ENCODE measurements around the gene CAND2. TPM values are rescaled to one million over a fixed set of nuclear protein-coding genes. Genes with fewer than 3 reads are reported as not detected.

Gene CAND2
- total and polyA plus RNA-seq, 9 of the 15 experiments (the other 6 are each of a cell fraction or from before 2014, with no cell fraction given): 0.91 to 14.9 (median 4.3) TPM

DNA sequence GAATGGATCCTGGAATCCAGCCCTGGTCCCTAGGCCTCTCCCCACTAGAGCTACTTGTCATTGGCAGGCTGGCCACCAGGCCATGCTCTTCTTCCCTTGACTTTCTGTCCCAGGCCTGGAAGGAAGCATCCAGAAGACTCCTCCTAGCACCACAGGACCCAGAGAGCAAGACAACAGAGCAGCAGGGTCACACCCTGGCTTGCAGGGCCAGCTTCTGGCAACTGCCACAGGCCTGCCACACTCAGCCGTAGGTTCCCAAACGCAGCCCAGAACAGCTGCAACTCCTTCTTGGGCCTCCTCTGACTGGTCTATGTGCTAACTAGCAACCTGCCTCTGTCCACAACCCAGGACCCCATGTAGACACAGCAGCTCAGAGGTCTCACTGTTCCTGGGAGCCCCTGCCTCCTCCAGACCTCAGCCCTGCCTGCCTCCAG, 81.7 kb downstream of the CAND2 start (continued):
- TF ChIP-seq, protein P1, sequence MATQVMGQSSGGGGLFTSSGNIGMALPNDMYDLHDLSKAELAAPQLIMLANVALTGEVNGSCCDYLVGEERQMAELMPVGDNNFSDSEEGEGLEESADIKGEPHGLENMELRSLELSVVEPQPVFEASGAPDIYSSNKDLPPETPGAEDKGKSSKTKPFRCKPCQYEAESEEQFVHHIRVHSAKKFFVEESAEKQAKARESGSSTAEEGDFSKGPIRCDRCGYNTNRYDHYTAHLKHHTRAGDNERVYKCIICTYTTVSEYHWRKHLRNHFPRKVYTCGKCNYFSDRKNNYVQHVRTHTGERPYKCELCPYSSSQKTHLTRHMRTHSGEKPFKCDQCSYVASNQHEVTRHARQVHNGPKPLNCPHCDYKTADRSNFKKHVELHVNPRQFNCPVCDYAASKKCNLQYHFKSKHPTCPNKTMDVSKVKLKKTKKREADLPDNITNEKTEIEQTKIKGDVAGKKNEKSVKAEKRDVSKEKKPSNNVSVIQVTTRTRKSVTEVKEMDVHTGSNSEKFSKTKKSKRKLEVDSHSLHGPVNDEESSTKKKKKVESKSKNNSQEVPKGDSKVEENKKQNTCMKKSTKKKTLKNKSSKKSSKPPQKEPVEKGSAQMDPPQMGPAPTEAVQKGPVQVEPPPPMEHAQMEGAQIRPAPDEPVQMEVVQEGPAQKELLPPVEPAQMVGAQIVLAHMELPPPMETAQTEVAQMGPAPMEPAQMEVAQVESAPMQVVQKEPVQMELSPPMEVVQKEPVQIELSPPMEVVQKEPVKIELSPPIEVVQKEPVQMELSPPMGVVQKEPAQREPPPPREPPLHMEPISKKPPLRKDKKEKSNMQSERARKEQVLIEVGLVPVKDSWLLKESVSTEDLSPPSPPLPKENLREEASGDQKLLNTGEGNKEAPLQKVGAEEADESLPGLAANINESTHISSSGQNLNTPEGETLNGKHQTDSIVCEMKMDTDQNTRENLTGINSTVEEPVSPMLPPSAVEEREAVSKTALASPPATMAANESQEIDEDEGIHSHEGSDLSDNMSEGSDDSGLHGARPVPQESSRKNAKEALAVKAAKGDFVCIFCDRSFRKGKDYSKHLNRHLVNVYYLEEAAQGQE (IDR thresholded peaks at IDR 0.05; ENCODE audit: borderline replicate concordance): 0 out of 2 replicates have a peak, but pooled peaks have one; percentile 10
- TF ChIP-seq, protein P1 (CRISPR knock-in tag; IDR thresholded peaks at IDR 0.05; ENCODE audit: low read depth): 0 out of 2 replicates have a peak, but pooled peaks have one; percentile 35
- TF ChIP-seq DDX20 (tag; IDR thresholded peaks at IDR 0.05; ENCODE audit: low read depth) (no peak), HNRNPLL (IDR thresholded peaks at IDR 0.05; ENCODE audit: low read depth, low read length, poor library complexity, severe bottlenecking) (peak; percentile 18), MYBL2 (IDR thresholded peaks at IDR 0.05; ENCODE audit: low read depth) (no peak), MYBL2 (CRISPR knock-in tag; IDR thresholded peaks at IDR 0.05; ENCODE audit: borderline replicate concordance) (no peak)
- TF ChIP-seq, protein P2, sequence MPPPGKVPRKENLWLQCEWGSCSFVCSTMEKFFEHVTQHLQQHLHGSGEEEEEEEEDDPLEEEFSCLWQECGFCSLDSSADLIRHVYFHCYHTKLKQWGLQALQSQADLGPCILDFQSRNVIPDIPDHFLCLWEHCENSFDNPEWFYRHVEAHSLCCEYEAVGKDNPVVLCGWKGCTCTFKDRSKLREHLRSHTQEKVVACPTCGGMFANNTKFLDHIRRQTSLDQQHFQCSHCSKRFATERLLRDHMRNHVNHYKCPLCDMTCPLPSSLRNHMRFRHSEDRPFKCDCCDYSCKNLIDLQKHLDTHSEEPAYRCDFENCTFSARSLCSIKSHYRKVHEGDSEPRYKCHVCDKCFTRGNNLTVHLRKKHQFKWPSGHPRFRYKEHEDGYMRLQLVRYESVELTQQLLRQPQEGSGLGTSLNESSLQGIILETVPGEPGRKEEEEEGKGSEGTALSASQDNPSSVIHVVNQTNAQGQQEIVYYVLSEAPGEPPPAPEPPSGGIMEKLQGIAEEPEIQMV (tag; conservative IDR thresholded peaks at IDR 0.05; ENCODE audit: low read depth): no peak
- TF ChIP-seq, protein P3, sequence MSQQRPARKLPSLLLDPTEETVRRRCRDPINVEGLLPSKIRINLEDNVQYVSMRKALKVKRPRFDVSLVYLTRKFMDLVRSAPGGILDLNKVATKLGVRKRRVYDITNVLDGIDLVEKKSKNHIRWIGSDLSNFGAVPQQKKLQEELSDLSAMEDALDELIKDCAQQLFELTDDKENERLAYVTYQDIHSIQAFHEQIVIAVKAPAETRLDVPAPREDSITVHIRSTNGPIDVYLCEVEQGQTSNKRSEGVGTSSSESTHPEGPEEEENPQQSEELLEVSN (IDR thresholded peaks at IDR 0.05; ENCODE audit: borderline replicate concordance in 1 of 2, extremely low read depth in 1 of 2, insufficient read depth in 1 of 2, insufficient read length in 1 of 2, low read depth in 1 of 2, low read length in 1 of 2, poor library complexity in 1 of 2, severe bottlenecking in 1 of 2): peak in 1 of 2 experiments; percentile 11
- TF ChIP-seq, protein P4, sequence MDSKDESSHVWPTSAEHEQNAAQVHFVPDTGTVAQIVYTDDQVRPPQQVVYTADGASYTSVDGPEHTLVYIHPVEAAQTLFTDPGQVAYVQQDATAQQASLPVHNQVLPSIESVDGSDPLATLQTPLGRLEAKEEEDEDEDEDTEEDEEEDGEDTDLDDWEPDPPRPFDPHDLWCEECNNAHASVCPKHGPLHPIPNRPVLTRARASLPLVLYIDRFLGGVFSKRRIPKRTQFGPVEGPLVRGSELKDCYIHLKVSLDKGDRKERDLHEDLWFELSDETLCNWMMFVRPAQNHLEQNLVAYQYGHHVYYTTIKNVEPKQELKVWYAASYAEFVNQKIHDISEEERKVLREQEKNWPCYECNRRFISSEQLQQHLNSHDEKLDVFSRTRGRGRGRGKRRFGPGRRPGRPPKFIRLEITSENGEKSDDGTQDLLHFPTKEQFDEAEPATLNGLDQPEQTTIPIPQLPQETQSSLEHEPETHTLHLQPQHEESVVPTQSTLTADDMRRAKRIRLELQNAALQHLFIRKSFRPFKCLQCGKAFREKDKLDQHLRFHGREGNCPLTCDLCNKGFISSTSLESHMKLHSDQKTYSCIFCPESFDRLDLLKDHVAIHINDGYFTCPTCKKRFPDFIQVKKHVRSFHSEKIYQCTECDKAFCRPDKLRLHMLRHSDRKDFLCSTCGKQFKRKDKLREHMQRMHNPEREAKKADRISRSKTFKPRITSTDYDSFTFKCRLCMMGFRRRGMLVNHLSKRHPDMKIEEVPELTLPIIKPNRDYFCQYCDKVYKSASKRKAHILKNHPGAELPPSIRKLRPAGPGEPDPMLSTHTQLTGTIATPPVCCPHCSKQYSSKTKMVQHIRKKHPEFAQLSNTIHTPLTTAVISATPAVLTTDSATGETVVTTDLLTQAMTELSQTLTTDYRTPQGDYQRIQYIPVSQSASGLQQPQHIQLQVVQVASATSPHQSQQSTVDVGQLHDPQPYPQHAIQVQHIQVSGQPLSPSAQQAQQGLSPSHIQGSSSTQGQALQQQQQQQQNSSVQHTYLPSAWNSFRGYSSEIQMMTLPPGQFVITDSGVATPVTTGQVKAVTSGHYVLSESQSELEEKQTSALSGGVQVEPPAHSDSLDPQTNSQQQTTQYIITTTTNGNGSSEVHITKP (IDR thresholded peaks at IDR 0.05; ENCODE audit: partially characterized antibody): no peak

All from K562 (cell line).